Stimulated activated CD4-positive, alpha-beta T cell treated with anti-CD3 and anti-CD28 coated beads, Interleukin-2, amount 100 ng/mL, for 24 hours (primary cell): Measurements from ENCODE around the gene PDE4C.
"Not testable (repeated sequence)": the region's sequence is repeated elsewhere in the genome, so short reads cannot be mapped to it uniquely, and the experiment has no call there.

Experiments
- DNase-seq, 2 donors: peaks; one replicate each; pipeline ENCODE4 v3.0.0-alpha.2; 2020

PDE4C gene

DNA sequence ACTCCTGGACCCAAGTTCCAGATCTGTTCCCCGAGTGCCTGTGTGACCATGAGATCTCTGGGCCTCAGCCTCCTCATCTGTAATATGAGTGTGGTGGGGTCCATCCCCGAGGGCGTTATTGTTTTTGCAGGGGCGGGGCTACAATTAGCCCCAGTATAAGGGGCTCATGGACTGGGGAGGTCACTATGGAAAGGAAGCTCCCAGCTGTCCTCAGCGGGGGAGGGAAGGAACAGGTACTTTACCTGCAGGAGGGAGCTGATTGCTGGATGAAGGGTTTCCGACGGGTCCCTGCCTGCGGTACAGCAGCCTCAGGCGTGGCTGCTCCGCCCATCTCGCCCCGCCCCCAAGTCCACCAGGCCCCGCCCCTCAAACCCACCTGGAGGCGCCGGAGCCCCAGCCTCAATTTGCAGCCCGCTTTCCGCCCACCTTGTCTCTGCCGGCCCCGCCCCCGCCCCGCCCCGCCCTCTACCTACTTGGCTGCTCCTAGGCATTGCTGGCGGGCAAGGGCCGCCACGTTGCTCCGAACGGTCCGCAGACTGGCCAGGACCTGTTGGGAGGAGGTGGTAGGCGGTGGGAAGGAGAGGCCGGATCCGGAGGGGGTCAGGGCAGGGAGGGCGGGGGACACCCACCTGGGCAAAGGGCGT lies 5.5 kb downstream of the PDE4C start:
- peak in 1 of 2 donors; percentile 12 for DNase-seq

DNA sequence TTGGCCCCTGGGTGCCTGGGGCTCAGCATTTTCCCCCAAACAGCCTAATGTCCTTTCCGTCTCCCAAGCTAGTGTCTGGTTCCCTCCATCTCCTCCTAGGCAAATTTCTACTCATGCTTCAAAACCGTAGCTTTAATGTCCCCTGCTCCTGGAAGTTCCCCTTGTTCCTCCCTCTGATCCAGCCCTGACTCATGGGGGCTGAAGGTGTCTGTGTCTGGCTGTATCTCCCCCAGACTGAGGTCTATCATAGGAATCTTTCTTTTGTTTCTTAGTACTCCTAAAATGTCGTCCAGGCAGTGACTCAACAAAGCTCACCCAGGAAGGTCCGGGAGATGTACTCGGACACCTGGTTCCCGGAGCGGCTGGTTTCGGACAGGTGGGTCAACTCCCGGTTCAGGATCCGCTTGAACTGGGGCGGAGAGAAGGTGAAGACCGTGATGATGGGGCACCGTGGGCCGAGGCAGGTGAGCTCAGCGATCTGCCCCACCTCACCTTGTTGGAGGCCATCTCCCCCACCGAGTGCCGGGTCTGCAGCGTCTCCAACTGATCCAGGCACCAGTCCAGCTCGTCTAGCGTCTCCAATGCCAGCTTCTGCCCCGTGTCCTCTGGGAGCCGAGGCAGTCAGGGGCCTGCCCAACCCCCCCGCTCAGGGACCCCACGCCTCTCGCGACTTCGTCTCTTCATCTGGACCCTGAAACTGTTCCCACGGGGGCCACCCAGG lies 6.2 kb downstream of the PDE4C start:
- DNase-seq: no peak

DNA sequence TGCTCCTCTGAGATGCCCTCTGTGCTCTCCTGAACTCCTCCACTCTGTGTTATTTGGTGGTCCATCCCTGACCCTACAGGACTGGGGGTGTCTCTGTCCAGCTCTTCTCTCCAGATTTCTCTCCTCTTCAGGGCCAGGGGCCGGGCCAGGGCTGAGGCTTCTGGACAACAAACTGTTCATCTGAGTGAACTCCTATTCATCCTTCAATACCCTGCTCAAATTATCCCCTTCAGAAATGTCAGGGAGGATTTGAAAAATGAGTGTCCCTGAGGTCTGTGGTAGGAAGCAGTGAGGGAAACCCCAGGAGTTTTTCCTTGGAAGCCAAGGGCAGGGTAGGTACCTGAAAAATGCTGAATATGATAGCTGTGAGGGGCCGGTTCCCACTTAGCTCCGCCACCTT lies 7.6 kb downstream of the PDE4C start:
- DNase-seq: no peak

DNA sequence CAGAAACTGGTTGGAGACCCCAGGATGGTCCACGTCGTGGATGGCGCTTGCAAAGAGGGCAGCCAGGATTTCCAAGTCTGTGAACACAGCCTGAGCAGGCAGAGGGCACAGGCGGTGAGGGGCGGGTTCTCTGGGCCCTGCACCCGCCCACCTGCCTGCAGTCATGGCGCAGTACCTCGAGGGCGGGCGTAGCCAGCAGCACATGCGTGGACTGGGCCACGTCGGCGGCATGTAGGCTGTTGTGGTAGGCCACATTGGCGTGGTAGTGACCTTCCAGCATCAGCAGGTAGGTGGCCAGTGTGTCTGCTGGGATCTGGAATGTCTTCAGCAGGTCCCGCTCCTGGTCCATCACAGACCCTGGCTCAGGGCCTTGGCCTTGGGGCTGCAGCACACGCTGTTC lies 8.1 kb downstream of the PDE4C start:
- no peak for DNase-seq

DNA sequence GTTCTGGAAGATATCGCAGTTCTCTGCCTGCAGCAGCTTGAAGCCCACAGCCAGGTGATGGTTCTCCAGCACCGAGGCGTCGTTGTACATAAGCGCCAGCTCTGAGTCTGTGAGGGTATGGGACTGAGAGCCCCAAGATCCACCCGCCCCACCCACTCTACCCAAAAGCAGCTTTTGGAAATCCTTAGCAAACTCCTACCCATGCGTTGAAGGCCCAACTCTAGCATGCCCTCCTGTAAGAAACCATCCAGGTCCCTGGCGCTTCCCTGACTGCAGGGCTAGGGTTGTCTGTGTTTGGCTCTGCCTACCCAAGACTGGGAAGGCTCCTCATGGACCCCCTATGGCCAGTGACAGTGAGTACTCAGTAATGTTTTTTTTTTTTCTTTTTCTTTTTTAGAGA lies 9.4 kb downstream of the PDE4C start:
- DNase-seq: no peak

DNA sequence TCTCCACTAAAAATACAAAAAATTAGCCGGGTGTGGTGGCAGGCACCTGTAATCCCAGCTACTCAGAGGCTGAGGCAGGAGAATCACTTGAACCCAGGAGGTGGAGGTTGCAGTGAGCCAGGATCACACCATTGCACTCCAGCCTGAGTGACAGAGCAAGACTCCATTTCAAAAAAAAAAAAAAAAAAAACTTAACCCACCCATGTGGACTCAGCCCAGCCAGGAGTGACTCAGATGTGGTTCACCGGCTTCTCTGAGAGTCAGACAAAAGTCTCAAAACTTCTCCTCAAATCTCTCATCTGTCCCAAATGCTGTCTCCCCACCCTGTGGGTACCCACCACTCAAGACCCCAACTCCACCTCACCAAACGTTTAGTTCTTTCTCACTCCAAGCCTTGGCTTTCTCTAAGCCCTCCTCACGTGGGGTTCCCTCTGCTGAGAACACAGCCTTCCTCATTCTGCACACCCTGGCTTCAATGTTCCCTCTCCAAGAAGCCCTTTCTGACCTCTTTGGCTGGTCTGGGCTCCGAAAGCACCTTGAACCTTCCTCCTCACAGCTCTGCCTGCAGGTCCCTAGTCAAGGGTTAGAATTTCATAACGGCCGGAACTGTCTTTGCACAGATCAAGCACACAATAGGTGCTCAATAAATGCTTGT lies 11.3 kb downstream of the PDE4C start:
- no peak for DNase-seq

DNA sequence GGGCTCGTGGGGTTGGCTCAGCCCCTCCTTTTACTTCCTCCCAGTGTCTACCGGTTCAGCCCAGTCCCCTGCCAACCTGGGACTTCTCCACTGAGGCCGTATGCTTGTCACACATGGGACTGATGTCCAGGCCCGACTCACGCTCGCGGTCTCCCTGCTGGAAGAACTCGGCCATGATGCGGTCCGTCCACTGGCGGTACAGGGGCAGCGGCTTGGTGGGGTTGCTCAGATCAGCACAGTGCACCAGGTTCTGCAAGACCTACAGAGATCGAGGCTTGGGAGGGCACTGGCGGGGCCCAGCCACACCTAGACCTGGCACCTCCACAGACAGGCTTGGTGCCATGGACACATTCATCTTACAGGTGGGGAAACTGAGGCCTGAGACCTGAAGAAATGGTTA lies 14.6 kb downstream of the PDE4C start:
- no peak for DNase-seq

DNA sequence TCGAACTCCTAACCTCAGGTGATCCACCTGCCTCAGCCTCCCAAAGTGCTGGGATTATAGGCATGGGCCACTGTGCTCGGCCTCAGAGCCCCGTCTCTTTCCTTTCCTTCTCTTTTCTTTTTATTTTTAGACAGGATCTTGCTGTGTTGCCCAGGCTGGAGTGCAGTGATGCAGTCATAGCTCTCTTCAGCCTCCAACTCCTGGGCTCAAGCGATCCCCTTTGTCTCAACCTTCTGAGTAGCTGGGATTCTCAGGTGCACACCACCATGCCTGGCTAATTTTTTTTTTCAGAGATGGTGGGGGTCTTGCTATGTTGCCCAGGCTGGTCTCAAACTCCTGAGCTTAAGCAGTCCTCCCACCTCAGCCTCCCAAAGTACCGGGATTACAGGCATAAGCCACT lies 16.3 kb downstream of the PDE4C start:
- not testable (repeated sequence) for DNase-seq

DNA sequence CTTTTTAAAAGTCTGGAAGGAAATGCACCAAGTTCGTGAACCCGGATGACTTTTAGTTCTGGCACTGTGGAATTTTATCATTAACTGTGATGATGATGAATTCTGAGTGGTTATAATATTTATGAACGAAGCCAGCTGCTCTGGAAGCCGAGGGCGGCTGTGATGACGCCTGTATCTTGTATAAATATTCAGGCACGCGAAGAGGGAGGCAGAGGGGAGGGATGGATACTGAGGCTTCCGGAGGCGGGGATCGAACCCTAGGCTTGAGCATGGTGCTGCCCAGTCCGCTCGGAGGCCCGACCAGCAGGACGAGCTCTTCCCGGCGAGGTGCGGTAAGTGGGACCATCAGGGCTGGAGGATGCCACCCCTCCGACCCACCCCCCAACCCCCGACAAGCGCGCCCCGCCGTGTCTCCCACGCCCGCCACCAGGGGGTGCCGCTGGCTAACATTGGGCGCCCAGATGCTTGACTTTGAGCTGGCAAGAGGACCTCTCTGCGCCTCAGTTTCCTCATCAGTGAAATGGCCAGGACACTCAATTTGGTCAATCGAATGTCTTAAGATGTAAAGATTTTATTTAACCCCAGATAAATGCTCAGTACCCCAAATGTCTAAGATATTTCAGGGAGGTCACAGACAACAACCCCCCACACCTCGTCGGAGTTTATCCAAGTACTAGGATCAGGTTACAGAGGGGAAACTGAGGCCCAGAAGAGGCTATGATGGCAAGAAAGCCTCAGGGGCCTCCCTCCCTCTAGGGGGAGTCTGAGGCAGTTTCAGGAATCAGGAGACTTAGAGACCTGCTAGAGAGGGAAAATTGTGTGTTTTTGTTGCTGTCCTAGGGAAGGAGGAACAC lies 17.9 kb downstream of the PDE4C start:
- DNase-seq: peak; percentile 70

DNA sequence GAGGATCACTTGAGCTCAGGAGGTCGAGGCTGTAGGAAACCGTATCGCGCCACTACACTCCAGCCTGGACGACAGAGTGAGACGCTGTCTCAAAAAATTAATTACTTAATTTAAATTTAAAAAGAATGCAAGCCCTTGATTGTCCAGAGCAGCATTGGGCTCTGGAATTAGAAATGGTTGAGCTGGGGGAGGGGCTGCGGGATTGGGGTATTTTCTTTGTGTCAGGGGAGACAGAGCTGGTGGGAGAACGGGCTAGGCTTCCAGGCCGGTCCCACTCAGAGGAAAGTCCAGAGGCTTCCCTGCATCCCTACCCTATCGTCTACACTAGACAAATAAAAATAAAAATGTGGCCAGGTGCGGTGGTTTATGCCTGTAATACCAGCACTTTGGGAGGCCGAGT lies 20.2 kb downstream of the PDE4C start:
- no peak for DNase-seq

DNA sequence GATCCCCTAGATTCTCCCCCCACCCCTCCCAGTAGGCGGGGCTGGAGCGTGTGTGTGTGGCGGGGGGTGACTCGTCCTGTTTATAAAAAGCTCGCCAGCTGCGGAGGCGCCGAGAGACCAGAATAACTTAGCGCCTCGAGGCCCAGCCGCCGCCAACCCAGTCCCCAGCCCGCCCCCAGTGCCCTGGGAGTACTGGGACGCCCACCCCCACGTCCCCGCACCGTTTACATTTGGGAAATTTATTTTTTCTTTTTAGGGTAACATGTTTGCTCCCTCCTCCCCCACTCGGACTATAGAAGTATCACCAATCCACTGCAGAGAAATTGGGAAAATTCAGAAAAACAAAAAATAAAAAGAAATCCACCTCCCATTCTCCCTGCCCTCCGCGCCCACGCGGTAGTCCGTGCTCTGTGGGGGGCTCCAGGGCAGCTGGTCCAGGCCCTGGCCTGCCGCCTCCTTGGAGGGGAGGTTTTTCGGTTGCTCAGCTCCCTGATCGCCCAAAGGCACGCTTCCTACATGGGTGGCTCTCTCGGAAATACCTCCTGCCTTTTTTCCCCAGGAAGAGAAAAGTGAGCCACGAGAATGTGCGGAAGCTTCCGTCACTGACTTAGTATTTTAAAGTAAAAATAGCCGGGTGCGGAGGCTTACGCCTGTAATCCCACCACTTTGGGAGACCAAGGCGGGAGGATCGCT lies 20.9 kb downstream of the PDE4C start:
- DNase-seq: peak; percentile 62 to 66

DNA sequence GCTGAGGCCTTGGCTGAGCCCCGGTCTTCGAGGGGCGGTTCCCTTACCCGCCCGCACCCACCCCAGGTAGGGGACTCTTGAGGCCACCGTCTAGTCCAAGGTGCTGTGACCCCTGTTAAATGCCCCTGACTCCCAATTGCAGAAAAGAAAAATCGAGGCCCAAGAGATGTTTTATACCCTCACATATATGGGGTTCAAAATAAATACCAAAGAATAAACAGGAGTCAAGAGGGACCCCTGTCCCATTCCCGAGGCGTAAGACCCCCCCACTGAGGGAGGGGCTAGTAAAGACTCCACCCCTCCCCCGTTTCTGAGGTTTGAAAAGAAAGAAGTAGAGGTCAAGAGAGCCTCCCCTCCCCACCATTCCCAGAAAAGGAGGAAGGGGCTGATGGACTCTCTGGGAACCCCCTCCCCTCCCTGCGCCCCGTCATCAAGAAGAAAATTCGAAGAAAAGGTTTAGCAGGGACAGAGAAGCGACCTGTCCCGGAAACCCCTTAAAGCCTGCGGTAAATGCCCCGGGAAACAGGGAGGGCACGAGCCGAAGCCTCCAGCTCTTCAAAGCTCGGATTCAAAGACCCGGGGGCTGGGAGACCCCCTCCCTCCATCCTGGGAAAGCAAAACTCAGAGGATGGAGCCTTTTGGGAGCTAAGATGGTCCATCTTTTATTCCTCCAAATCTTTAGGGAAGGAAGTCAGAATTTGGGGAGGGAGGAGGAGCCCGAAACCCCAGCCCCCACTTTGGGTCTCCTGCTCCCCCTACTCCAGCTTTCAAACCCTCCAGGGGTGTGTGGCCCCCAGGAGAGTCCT lies 21.6 kb downstream of the PDE4C start:
- DNase-seq: peak; percentile 51 to 58

DNA sequence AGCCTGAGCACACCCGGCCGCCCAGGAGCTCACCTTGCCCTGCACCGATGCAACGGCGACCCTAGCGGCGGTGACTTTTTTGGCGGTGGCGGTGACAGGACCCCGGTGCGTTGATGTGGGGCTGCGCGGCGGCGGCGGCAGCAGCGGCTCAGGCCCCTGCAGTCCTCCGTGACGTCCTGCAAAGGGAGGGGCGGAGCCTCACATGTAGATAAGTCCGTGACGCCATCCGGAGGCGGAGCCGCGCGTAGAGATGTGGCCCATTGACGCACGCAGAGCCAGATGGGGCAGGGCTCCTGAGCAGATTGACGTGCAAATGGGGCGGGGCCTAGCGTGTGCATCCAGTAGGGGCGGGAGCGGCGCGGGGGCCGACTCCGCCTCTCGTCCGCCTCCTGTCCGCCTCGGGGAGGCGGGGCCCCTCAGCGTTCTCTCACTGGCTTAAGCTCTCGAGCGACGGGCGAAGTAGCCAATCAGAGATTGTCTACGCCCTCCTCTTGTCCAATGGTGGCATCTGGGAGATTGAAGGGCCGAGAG lies 22.3 kb downstream of the PDE4C start, which contains the start of gene RAB3A:
TSS of gene RAB3A (minus strand) at position 180 of the 531 bp plus-strand sequence. CDS start 1,302 bp downstream, outside the sequence.
- DNase-seq: peak; percentile 99 to 100

DNA sequence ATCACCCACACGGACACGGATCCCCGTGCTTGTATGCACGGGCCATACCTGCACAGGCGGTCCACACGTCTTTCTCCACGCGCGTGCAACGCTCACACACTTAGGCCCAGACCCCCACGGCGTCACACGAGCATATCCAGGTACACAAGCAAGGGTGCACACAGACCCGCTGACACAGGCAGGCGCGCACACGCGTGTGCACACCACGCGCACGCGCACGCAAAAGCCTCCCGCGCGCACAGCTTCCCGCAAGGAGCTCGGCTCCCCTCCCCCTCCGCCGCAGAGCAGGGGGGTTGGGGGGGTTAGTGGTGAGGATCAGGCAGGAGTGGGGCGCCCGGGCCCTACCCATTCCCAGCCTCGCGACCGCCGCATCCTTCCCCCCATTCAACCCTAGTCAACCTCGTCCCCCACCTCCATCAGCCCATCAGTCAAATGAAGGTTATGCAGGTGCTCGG lies 22.8 kb downstream of the PDE4C start:
- DNase-seq: peak; percentile 54 to 57

DNA sequence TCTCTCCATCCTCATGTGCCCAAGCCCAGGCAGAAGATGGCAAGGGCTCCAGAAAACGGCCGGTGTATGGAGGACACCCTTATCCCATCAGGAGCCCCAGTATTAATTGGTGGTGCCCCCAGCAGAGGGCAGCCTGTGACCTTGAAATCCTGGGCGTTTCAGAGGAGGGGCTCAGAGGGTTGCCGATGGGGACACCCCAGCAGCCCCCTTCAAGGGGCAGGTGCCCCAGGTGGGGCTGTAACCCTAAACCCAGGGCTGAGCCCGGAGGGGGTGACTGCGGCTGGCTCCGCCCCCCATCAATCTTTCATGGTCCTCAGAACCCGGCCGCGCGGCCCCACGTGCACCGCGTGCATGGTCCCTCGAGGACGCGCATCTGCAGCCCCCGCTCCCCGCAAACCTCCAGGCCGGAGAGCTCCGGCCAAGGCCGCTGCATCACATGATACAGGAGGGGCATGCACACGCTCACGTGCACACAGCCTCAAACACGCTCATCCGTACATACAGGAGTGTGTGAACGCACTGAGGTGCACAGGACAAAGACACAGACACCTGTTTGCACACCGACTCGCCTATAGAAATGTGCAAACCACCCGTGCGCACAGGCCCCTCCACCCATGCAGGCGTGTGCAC lies 23.3 kb downstream of the PDE4C start:
- DNase-seq: peak in 1 of 2 donors; percentile 44

DNA sequence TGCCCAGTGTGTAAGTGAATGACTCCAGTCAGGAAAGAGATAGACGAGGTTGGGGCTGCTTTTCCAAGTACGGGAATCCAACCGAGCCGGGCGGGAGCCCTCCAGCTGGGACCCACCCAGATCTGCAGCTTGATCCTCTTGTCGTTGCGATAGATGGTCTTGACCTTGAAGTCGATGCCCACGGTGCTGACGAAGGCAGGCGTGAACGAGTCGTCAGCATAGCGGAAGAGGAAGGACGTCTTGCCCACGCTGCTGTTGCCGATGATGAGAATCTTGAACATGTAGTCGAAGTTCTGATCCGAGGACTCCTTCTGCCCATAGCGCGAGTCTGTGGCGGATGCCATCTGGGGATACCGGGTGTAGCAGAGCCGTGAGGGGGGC lies 23.9 kb downstream of the PDE4C start:
- DNase-seq: no peak

DNA sequence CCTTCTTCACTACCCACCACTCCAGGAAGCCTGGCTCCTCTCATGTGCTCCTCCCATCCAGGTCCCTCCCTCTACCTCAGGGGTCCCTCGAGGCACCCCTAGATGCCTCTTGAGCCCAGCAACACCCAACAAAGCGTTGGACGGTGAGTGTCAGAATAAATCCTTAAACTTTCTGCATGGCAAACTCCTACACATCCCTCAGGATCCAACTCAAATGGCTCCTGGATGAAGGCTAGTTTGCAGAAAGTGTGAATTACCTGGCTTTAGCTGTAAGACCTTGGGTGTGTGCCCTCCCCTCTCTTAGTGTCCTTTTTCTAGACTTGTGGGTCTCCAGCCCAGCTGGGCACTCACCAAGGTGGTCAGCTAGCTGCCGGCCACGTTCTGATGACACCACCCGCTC lies 27.9 kb downstream of the PDE4C start:
- DNase-seq: no peak

DNA sequence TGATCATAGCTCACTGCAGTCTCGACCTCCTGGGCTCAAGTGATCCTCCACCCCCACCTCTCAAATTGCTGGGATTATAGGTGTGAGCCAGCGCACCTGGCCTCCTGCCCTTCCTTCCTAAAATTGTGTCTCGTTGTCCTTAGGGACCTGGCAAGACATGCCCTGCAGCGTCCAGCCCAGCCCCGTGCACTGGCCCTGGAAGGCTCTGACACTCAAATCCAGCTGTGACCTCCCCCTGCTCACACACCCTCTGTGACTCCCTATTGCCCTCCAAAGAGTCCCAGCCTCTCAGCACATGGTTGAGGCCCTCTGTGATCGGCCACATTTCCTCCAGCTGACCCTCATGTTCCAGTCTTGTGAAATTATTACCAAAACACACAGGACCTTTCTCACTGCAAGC lies 28.3 kb downstream of the PDE4C start:
- DNase-seq: no peak

DNA sequence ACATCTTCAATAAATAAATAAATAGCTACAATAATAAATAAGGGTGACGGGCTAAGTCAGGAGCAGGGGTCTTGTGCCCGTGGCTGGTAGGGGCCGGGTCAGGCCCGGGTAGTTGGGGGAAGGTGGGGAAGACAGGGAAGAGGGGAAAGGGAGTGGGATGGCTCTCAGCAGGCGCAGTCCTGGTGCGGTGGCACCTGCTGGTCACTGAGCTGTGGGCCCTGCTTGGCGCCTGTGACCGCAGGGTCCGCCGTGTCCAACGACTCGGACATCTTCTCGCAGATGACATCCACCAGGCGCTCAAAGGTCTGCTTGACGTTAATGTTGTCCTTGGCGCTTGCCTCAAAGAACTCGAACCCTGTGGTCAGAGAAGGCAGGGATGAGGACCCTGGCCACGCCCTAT lies 28.9 kb downstream of the PDE4C start:
- DNase-seq: no peak

DNA sequence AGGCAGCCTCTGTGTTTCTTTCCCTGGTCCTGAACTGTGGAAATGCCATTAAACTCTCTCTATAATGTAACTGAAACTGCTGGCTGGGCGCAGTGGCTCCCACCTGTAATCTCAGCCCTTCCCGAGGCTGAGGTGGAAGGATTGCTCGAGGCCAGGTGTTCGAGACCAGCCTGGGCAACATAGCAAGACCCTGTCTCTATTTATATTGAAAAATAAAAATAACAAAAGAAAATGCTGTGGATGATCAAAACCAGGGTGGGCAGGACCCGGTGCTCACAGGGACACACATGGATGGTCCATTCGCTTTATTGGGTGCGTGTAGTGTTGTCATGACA lies 29.8 kb downstream of the PDE4C start:
- DNase-seq: no peak
